Bronchial epithelial cell (primary cell): ENCODE results near the gene MAP3K15. TPM values are rescaled to one million over a fixed set of nuclear protein-coding genes. Genes with fewer than 3 reads are reported as not detected.

Experiments used
- DNase-seq: peaks from one replicate; pipeline ENCODE4 v3.0.0-alpha.2; 2010; ENCODE audit warnings: low read depth
- FAIRE-seq: peaks from 2 replicates; lab custom pipeline; 2011; peaks lifted over from hg19 to GRCh38; lab: Jason Lieb, UNC
- H3K27me3 ChIP-seq: 2 replicates; pipeline ENCODE4 v1.5.1; 2011; ENCODE audit warnings: low read length; ENCODE audit not compliant: control insufficient read depth, insufficient read depth
- H3K36me3 ChIP-seq: 2 replicates; pipeline ENCODE4 v1.5.1; 2011; ENCODE audit warnings: low read length; ENCODE audit not compliant: control insufficient read depth, insufficient read depth
- H3K4me3 ChIP-seq: 2 replicates; pipeline ENCODE4 v1.5.1; 2011; ENCODE audit warnings: mild to moderate bottlenecking, low read depth, low read length, control low read depth
- total RNA-seq: library from RNA; depleted of rRNA; stranded (reverse); fragments of >200 nt; gene quantifications from 2 replicates; pipeline ENCODE4 v1.2.1, GENCODE V29; 2014
- TF ChIP-seq, protein P1 (sequence below): IDR thresholded peaks from 2 replicates; pipeline ENCODE4 v1.5.1; 2011; ENCODE audit warnings: mild to moderate bottlenecking, moderate library complexity, low read length, control low read depth, inconsistent platforms; ENCODE audit not compliant: insufficient read depth, severe bottlenecking

MAP3K15 gene
- total RNA-seq, 1 donor from 2014 or later = under 0.01 TPM

DNA sequence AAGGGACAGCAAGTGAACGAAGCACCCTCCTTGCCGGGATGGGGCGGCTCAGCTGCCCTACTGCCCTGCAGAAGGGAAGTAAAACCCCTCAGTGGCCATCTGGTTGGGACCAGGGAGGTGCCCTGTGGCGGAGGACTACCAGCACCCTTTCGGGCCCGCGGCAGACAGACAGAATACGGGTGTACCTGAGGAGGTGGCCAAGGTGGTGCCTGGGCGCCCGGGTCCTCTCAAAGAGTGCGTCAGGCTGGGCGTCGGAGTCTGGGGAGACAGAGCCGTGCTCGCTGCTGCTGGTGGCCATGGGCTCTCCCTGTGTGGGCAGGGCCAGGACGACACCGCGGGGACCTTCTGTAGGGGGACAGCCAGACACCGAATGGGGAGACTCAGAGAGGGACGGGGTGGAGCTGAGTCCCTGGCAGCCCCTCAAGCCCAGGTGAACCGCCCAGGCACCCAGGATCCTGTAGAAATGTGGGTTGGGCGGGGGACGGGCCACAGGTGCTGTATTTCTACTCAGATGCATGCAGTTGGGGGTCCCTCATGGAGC lies 141.9 kb downstream of the MAP3K15 start:
- H3K4me3 ChIP-seq = no peak overlapping the region
- FAIRE-seq = no peak
- no peaks in the 10 kb centered on the region for H3K27me3 ChIP-seq
- DNase-seq = no peak
- TF ChIP-seq, protein P1, sequence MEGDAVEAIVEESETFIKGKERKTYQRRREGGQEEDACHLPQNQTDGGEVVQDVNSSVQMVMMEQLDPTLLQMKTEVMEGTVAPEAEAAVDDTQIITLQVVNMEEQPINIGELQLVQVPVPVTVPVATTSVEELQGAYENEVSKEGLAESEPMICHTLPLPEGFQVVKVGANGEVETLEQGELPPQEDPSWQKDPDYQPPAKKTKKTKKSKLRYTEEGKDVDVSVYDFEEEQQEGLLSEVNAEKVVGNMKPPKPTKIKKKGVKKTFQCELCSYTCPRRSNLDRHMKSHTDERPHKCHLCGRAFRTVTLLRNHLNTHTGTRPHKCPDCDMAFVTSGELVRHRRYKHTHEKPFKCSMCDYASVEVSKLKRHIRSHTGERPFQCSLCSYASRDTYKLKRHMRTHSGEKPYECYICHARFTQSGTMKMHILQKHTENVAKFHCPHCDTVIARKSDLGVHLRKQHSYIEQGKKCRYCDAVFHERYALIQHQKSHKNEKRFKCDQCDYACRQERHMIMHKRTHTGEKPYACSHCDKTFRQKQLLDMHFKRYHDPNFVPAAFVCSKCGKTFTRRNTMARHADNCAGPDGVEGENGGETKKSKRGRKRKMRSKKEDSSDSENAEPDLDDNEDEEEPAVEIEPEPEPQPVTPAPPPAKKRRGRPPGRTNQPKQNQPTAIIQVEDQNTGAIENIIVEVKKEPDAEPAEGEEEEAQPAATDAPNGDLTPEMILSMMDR = no peak
- H3K36me3 ChIP-seq = no peaks in the 10 kb centered on the region

DNA sequence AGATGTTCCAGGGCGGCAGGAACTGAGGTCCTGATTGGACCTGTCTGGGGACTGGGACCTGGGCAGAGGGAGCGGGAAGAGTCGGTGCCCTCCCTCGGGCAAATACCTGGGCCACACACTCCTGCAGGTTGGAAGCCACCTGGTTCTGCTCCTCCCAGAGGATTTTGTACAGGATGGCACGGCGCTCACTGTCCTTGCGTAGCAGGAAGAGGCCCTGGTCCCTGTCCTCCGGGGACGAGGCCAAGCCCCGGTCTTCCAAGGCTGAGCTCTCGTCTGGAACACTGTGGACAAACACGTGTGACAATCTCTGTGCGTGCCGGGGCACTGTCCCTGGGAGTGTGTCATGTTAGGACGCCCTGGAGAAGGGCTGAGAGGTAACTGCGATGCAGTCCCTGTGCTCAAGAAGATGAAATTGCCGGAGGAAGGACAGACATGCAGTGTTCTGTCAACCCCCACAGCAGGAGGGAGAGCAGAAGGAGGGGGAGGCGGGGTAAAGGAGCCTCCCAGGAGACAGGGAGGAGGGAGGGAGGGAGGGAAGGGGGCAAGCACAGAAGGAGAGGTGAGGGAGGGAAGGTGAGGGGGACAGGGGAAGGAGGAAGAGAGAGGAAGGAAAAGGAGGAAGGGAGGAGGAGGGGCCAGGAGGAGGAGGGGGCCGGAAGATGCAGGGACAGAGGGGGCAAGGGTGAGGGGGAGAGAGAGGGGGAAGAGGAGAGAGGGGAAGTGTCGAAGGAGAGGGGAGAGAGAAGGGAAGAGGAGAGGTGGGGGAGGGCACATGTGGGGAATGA lies 142.6 kb downstream of the MAP3K15 start:
- no peaks in the 10 kb centered on the region for H3K27me3 ChIP-seq
- peak overlapping the region; percentile 30 for H3K4me3 ChIP-seq
- no peaks in the 10 kb centered on the region for H3K36me3 ChIP-seq
- DNase-seq (no peak), FAIRE-seq (no peak)
- TF ChIP-seq, protein P1 = no peak

DNA sequence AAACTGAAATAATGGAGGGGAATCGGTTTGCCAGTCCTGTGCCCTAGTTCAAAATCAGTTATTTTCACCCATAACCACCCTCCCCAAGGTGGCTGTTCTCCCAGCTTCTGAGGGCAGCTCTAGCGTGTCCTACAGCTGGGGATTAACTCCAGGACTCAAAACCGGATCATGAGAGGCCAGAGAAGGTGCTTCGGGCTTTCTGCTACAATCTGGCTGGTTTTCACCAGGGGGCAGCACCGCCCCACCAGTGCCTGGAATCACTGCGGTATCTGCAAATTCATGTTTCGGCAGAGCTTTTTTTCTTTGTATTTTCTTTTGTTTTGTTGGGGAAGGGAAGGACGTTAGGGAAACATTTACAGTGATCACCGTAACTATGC lies 143.2 kb downstream of the MAP3K15 start:
- Histone ChIP-seq H3K27me3 (no peaks in the 10 kb centered on the region), H3K36me3 (no peaks in the 10 kb centered on the region), H3K4me3 (peak overlapping the region; percentile 30)
- DNase-seq (peak; percentile 52), FAIRE-seq (no peak)
- TF ChIP-seq, protein P1 = peak; percentile 72

DNA sequence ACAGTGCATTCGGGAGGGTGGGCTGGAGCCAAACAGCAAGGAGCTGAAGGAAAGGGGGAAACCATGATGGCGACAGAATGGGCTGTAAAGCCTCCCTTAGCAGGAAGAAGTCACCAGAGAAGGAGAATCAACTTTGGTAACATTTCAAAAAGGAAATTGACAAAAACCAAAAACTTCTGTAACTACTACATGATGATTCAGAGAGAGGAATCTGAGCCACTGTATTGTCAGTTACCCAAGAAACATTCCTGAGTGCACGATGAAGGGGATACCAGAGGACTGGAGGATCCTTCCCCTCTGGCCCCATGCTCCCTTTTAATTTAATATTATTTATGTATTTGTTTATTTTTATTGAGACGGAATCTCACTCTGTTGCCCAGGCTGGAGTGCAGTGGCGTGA lies 145.2 kb downstream of the MAP3K15 start:
- no peaks in the 10 kb centered on the region for H3K27me3 ChIP-seq
- peak; percentile 6 for DNase-seq
- no peaks in the 10 kb centered on the region for H3K36me3 ChIP-seq
- no peak for FAIRE-seq
- H3K4me3 ChIP-seq = no peak overlapping the region
- TF ChIP-seq, protein P1 = no peak

DNA sequence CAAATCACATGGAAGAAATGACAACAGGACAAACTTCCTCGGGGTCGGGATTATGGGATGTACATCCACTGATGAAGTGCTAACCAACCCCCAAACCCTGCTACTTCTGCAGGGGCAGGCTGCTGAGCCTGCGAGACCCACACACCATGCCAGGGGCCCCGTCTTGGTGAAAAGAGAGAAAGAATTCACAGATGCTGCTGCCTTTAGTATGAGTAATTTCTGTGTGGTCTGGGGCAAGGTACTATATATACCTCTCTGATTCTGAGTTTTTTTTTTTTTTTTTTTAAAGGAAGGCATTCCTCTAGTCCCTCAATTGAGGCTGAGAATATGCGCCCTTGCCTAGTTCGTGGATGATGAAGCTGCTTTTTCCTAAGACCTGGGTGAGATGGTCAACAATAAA lies 146.7 kb downstream of the MAP3K15 start:
- H3K36me3 ChIP-seq = no peaks in the 10 kb centered on the region
- no peak overlapping the region for H3K4me3 ChIP-seq
- DNase-seq (no peak), FAIRE-seq (no peak)
- no peaks in the 10 kb centered on the region for H3K27me3 ChIP-seq
- TF ChIP-seq, protein P1 = no peak
